B cell (primary cell): ENCODE data around the gene PFN4. TPM values are rescaled to one million over a fixed set of nuclear protein-coding genes. Genes with fewer than 3 reads are reported as not detected.
"Not testable (repeated sequence)": the region's sequence is repeated elsewhere in the genome, so short reads cannot be mapped to it uniquely, and the experiment has no call there.

ENCODE experiments used
- ATAC-seq: fragments of 200-7000 bp; cut with Tn5 transposase; one replicate; pipeline ENCODE4 v1.10.0; 2021; ENCODE audit warnings: low read depth, mild to moderate bottlenecking, moderate number of reproducible peaks, moderate library complexity
- CTCF ChIA-PET: fragments of 350-600 bp; sonication (Branson Sonifier 250); formaldehyde crosslinking; loops from one replicate; lab custom pipeline; 2021; ENCODE audit warnings: antibody characterized with exemption, inconsistent platforms; lab: Charles Lee
- POLR2A ChIA-PET: fragments of 350-600 bp; sonication (Branson Sonifier 250); formaldehyde crosslinking; loops from one replicate; lab custom pipeline; 2021; ENCODE audit warnings: antibody characterized with exemption; lab: Charles Lee
- DNase-seq: peaks from one replicate; pipeline ENCODE4 v3.0.0; 2013
- H2AFZ ChIP-seq: 2 replicates; pipeline ENCODE4 v1.6.1; 2012; ENCODE audit warnings: mild to moderate bottlenecking, low read depth, low read length; ENCODE audit not compliant: insufficient read depth, poor library complexity, severe bottlenecking
- H3K27ac ChIP-seq, 2 donors: 1 replicate in 1 of 2; 2 replicates in 1 of 2; pipeline ENCODE4 v1.5.1; 2012 to 2013; ENCODE audit warnings: low read length in 2 of 2, mild to moderate bottlenecking in 2 of 2, moderate library complexity in 1 of 2
- H3K27me3 ChIP-seq, 4 experiments: fragments of 200-600 bp in 1 of 4; sonication (generic) in 1 of 4; replicated peaks in 1 of 4; 1 replicate in 2 of 4; 2 replicates in 2 of 4; pipeline versions ENCODE4 v1.6.1 to v1.7.0; 2013 to 2016; ENCODE audit warnings: low read length in 3 of 4, mild to moderate bottlenecking in 2 of 4, mixed read lengths in 1 of 4, moderate library complexity in 1 of 4; ENCODE audit not compliant: insufficient read depth in 4 of 4, control insufficient read depth in 3 of 4; ENCODE audit errors: control extremely low read depth in 1 of 4
- H3K36me3 ChIP-seq, 2 experiments: replicated peaks in 1 of 2; 1 replicate in 1 of 2; 2 replicates in 1 of 2; pipeline versions ENCODE4 v1.6.1 to v1.7.1; 2013; ENCODE audit warnings: low read length in 1 of 2; ENCODE audit not compliant: insufficient read depth in 2 of 2, control insufficient read depth in 1 of 2; ENCODE audit errors: control extremely low read depth in 1 of 2, extremely low read depth in 1 of 2
- H3K4me1 ChIP-seq, 2 donors: fragments of 200-600 bp in 1 of 2; sonication (generic) in 1 of 2; 1 replicate in 1 of 2; 2 replicates in 1 of 2; pipeline versions ENCODE4 v1.5.1 to v1.6.1; 2013 to 2017; ENCODE audit warnings: low read length in 2 of 2; ENCODE audit not compliant: control insufficient read depth in 2 of 2, insufficient read depth in 2 of 2
- H3K4me2 ChIP-seq: replicated peaks from 2 replicates; pipeline ENCODE3; 2012; ENCODE audit warnings: mild to moderate bottlenecking, low read depth, low read length; ENCODE audit not compliant: poor library complexity, severe bottlenecking
- H3K4me3 ChIP-seq, 5 experiments: fragments of 200-600 bp in 1 of 5; sonication (generic) in 1 of 5; 1 replicate in 3 of 5; 2 replicates in 2 of 5; pipeline versions ENCODE4 v1.5.1 to v1.7.0; 2011 to 2016; ENCODE audit warnings: low read length in 4 of 5, mild to moderate bottlenecking in 4 of 5, low read depth in 2 of 5, control low read depth in 1 of 5, moderate library complexity in 1 of 5; ENCODE audit not compliant: insufficient read depth in 1 of 5; ENCODE audit errors: control extremely low read depth in 1 of 5, extremely low read depth in 1 of 5
- H3K79me2 ChIP-seq: fragments of 200-600 bp; sonication (generic); one replicate; pipeline ENCODE4 v1.6.0; 2016; ENCODE audit warnings: low read length; ENCODE audit not compliant: control insufficient read depth, insufficient read depth
- H3K9ac ChIP-seq: fragments of 200-600 bp; sonication (generic); 2 replicates; pipeline ENCODE4 v1.6.1; 2017; ENCODE audit warnings: mild to moderate bottlenecking, low read length, moderate library complexity
- H3K9me3 ChIP-seq, 3 donors: one replicate each; pipeline versions ENCODE4 v1.6.1 to v1.7.1; 2013; ENCODE audit warnings: low read length in 2 of 3; ENCODE audit not compliant: control insufficient read depth in 2 of 3, insufficient read depth in 1 of 3; ENCODE audit errors: control extremely low read depth in 1 of 3
- H4K20me1 ChIP-seq: 2 replicates; pipeline ENCODE4 v1.6.0; 2012; ENCODE audit warnings: mild to moderate bottlenecking, low read length; ENCODE audit not compliant: insufficient read depth, control insufficient read depth, poor library complexity, severe bottlenecking
- H3K27ac Mint-ChIP-seq: one replicate; pipeline ENCODE4 v1.8.0; 2021; ENCODE audit warnings: mixed read lengths
- H3K27me3 Mint-ChIP-seq: one replicate; pipeline ENCODE4 v1.8.0; 2021; ENCODE audit warnings: mixed read lengths
- H3K4me1 Mint-ChIP-seq: one replicate; pipeline ENCODE4 v1.8.0; 2021; ENCODE audit warnings: mixed read lengths
- H3K4me3 Mint-ChIP-seq: one replicate; pipeline ENCODE4 v1.8.0; 2021; ENCODE audit warnings: mixed read lengths
- H3K9me3 Mint-ChIP-seq: one replicate; pipeline ENCODE4 v1.8.0; 2022; ENCODE audit warnings: mixed read lengths; ENCODE audit not compliant: insufficient read depth
- CTCF ChIP-seq: fragments of 200-600 bp; IDR thresholded peaks from one replicate; pipeline ENCODE4 v1.8.0; 2022; ENCODE audit warnings: antibody characterized with exemption, mild to moderate bottlenecking
- EZH2 ChIP-seq: IDR thresholded peaks from 2 replicates; pipeline ENCODE4 v1.6.1; 2012; ENCODE audit warnings: borderline replicate concordance, low read depth, mild to moderate bottlenecking, moderate library complexity, low read length; ENCODE audit not compliant: insufficient read depth, poor library complexity, severe bottlenecking
- WGBS: methylation state at CpG from one replicate; pipeline ENCODE4 v1.1.5; 2013; ENCODE audit warnings: missing lambda C conversion rate; ENCODE audit not compliant: insufficient coverage; 5-methylcytosine and 5-hydroxymethylcytosine counted together
- intact Hi-C: fragments of 100-400 bp; cut with micrococcal nuclease; formaldehyde crosslinking; loops from one replicate; pipeline ENCODE4 v1.10.0; 2022
- polyA plus RNA-seq: library from polyadenylated mRNA; depleted of rRNA; stranded (reverse); fragments of >200 nt; gene quantifications from 2 replicates; pipeline ENCODE4 v1.2.3, GENCODE V29; 2012
- total RNA-seq, 2 donors: library from RNA; stranded (reverse); fragments of 120-200 nt in 1 of 2; gene quantifications; 1 replicate in 1 of 2; 2 replicates in 1 of 2; pipeline versions ENCODE4 v1.2.3 to v1.2.4, GENCODE V29; 2013 to 2022

PFN4 gene
- total and polyA plus RNA-seq, 2 donors (not counting 1 experiment from before 2014, with no cell fraction given), result 0.13 to 0.39 TPM

GRCh38 chr2:24101992-24102391 is 21.1 kb downstream of the PFN4 start:
- ChIA-PET CTCF (interaction anchor here (1.4 kb wide), 1 partner anchor 18 kb away, joined by 5 read pairs; the partner anchor contains the start of gene TP53I3), POLR2A (no interaction called here)
- peaks cover 22% of the 10 kb centered on the region for H3K4me1 Mint-ChIP-seq
- no CpG with 5 or more reads among the region's 2 CpGs for WGBS
- no peak overlapping the region for H3K27ac ChIP-seq
- H2AFZ ChIP-seq, result no peak overlapping the region
- H3K9me3 ChIP-seq, result peaks cover 0 to 13% (median 9%) of the 10 kb centered on the region in 3 donors
- H3K4me3 ChIP-seq, result no peak overlapping the region
- peaks cover 18 to 22% of the 10 kb centered on the region in 2 donors for H3K4me1 ChIP-seq
- no peak overlapping the region for H3K9ac ChIP-seq
- no peak overlapping the region for H3K27ac Mint-ChIP-seq
- peaks cover 10% of the 10 kb centered on the region for H3K9me3 Mint-ChIP-seq
- no peaks in the 10 kb centered on the region for H3K36me3 ChIP-seq
- DNase-seq (no peak), ATAC-seq (no peak)
- H3K79me2 ChIP-seq, result no peaks in the 10 kb centered on the region
- no peaks in the 10 kb centered on the region for H4K20me1 ChIP-seq
- TF ChIP-seq CTCF (no peak), EZH2 (no peak)
- H3K27me3 ChIP-seq, result no peaks in the 10 kb centered on the region
- no peak overlapping the region for H3K4me3 Mint-ChIP-seq
- no peak overlapping the region for H3K4me2 ChIP-seq
- H3K27me3 Mint-ChIP-seq, result no peaks in the 10 kb centered on the region
- intact Hi-C loops, result no loop called here

DNA sequence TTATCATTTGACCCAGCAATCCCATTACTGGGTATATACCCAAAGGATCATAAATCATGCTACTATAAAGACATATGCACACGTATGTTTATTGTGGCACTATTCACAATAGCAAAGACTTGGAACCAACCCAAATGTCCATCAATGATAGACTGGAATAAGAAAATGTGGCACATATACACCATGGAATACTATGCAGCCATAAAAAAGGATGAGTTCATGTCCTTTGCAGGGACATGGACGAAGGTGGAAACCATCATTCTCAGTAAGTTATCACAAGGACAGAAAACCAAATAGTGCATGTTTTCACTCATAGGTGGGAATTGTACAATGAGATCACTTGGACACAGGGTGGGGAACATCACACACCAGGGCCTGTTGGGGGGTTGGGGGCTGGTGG is 22.4 kb downstream of the PFN4 start:
- ATAC-seq, H4K20me1 ChIP-seq, H2AFZ ChIP-seq, H3K27me3 ChIP-seq, H3K4me3 Mint-ChIP-seq, H3K27ac Mint-ChIP-seq, H3K27ac ChIP-seq, H3K9me3 ChIP-seq, H3K9ac ChIP-seq, intact Hi-C loops, H3K27me3 Mint-ChIP-seq, H3K4me2 ChIP-seq, CTCF ChIA-PET, H3K36me3 ChIP-seq, H3K79me2 ChIP-seq, H3K4me3 ChIP-seq, DNase-seq, H3K9me3 Mint-ChIP-seq, POLR2A ChIA-PET: not testable (repeated sequence)
- peaks cover 22% of the 10 kb centered on the region for H3K4me1 Mint-ChIP-seq
- peaks cover 18 to 22% of the 10 kb centered on the region in 2 donors for H3K4me1 ChIP-seq
- WGBS, result no CpG with 5 or more reads among the region's 2 CpGs

GRCh38 chr2:24095171-24095677 is 27.9 kb downstream of the PFN4 start:
- intact Hi-C loops, H2AFZ ChIP-seq: not testable (repeated sequence)

More at GRCh38 chr2:24095171-24095677, 27.9 kb downstream of the PFN4 start:
- CTCF ChIA-PET, DNase-seq, H3K9me3 Mint-ChIP-seq, H3K4me1 Mint-ChIP-seq, POLR2A ChIA-PET, H3K4me2 ChIP-seq, H3K9ac ChIP-seq, H3K36me3 ChIP-seq, H3K27ac Mint-ChIP-seq, H3K4me3 ChIP-seq, H3K9me3 ChIP-seq, H3K27ac ChIP-seq, ATAC-seq, H3K4me1 ChIP-seq, H3K27me3 ChIP-seq, H3K79me2 ChIP-seq, H3K27me3 Mint-ChIP-seq, H4K20me1 ChIP-seq, H3K4me3 Mint-ChIP-seq: not testable (repeated sequence)
- WGBS, result 96% methylated on average over 14 of the region's 17 CpGs
